Osteoblast (primary cell): ENCODE data around the gene ZER1. TPM values are rescaled to one million over a fixed set of nuclear protein-coding genes. Genes with fewer than 3 reads are reported as not detected.

ENCODE experiments used
- DNase-seq: peaks from one replicate; pipeline ENCODE4 v3.0.0; 2011; ENCODE audit warnings: low spot score, mixed read lengths; ENCODE audit not compliant: insufficient read length; ENCODE audit errors: missing footprints
- H2AFZ ChIP-seq: 2 replicates; pipeline ENCODE4 v1.6.0; 2011; ENCODE audit warnings: mild to moderate bottlenecking, low read length
- H3K27ac ChIP-seq: 2 replicates; pipeline ENCODE4 v1.5.1; 2011; ENCODE audit warnings: mild to moderate bottlenecking, low read depth, low read length, moderate library complexity
- H3K27me3 ChIP-seq: 2 replicates; pipeline ENCODE4 v1.6.0; 2012; ENCODE audit warnings: mild to moderate bottlenecking, control low read depth, inconsistent platforms, low read length, moderate library complexity; ENCODE audit not compliant: insufficient read depth
- H3K36me3 ChIP-seq: 2 replicates; pipeline ENCODE4 v1.5.1; 2011; ENCODE audit warnings: mild to moderate bottlenecking, low read length, control low read depth, moderate library complexity; ENCODE audit not compliant: insufficient read depth
- H3K4me1 ChIP-seq: 2 replicates; pipeline ENCODE4 v1.5.1; 2011; ENCODE audit warnings: mild to moderate bottlenecking, low read length, control low read depth, moderate library complexity; ENCODE audit not compliant: insufficient read depth
- H3K4me2 ChIP-seq: 2 replicates; pipeline ENCODE4 v1.6.0; 2011; ENCODE audit warnings: mild to moderate bottlenecking, low read length; ENCODE audit not compliant: insufficient read depth
- H3K4me3 ChIP-seq: fragments of 200-600 bp; sonication (generic); 3 replicates; pipeline ENCODE4 v1.5.1; 2012; ENCODE audit warnings: mild to moderate bottlenecking, low read length, inconsistent platforms; ENCODE audit not compliant: insufficient read depth
- H3K79me2 ChIP-seq: 2 replicates; pipeline ENCODE4 v1.6.0; 2012; ENCODE audit warnings: mild to moderate bottlenecking, low read length, control low read depth, inconsistent platforms; ENCODE audit not compliant: insufficient read depth
- H3K9me3 ChIP-seq: 2 replicates; pipeline ENCODE4 v1.5.1; 2011; ENCODE audit warnings: low read depth, low read length, control low read depth
- H4K20me1 ChIP-seq: 2 replicates; pipeline ENCODE4 v1.6.0; 2012; ENCODE audit warnings: mild to moderate bottlenecking, low read length, control low read depth; ENCODE audit not compliant: insufficient read depth
- total RNA-seq: library from RNA; depleted of rRNA; stranded (reverse); fragments of >200 nt; gene quantifications from 2 replicates; pipeline ENCODE4 v1.2.3, GENCODE V29; 2012
- TF ChIP-seq, protein P1 (sequence below): IDR thresholded peaks from 2 replicates; pipeline ENCODE4 v1.5.1; 2011; ENCODE audit warnings: mild to moderate bottlenecking, low read depth, low read length, moderate library complexity; ENCODE audit errors: extremely low read depth

ZER1 gene
- total RNA-seq, 1 donor = 26.4 TPM

DNA sequence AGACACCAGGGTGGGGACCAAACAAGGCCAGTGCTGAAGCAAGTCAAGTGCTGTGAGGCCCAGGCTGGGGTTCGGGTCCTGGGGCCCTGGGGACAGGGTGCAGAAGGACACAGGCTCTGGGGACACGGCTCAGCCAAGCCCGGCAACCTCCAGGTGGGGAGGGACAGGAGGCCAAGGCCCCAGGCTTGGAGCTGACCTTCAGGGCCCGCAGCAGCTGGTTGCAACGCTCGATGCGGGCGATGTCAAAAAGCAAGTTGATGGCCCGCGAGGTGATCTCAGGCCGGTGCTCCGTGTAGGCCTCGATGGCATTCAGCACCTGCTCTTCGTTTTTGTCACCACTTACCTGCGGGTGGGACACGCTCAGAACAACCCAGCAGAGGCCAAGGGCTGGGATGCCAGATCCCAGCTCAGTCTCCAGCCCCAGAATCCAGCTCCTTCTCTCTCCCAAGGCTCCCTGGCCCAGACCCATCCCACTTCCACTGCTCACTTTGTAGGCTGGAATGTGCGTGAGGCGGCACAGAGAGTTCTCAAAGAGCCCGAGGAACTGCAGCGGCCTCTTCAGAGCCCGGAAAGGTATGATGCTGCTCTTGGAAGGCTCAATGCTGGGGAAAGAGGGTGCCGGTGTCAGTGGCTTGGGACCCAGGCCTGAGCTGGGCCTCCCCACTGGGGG, 20.7 kb downstream of the ZER1 start:
- peak; percentile 61 for DNase-seq
- Histone ChIP-seq H3K36me3 (peaks cover 29% of the 10 kb centered on the region), H3K27me3 (no peaks in the 10 kb centered on the region), H3K79me2 (peaks cover 3% of the 10 kb centered on the region), H3K4me3 (no peak overlapping the region), H3K27ac (no peak overlapping the region), H2AFZ (no peak overlapping the region), H3K9me3 (no peaks in the 10 kb centered on the region), H3K4me2 (no peak overlapping the region), H3K4me1 (no peaks in the 10 kb centered on the region), H4K20me1 (peaks cover 11% of the 10 kb centered on the region)
- TF ChIP-seq, protein P1, sequence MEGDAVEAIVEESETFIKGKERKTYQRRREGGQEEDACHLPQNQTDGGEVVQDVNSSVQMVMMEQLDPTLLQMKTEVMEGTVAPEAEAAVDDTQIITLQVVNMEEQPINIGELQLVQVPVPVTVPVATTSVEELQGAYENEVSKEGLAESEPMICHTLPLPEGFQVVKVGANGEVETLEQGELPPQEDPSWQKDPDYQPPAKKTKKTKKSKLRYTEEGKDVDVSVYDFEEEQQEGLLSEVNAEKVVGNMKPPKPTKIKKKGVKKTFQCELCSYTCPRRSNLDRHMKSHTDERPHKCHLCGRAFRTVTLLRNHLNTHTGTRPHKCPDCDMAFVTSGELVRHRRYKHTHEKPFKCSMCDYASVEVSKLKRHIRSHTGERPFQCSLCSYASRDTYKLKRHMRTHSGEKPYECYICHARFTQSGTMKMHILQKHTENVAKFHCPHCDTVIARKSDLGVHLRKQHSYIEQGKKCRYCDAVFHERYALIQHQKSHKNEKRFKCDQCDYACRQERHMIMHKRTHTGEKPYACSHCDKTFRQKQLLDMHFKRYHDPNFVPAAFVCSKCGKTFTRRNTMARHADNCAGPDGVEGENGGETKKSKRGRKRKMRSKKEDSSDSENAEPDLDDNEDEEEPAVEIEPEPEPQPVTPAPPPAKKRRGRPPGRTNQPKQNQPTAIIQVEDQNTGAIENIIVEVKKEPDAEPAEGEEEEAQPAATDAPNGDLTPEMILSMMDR = no peak

DNA sequence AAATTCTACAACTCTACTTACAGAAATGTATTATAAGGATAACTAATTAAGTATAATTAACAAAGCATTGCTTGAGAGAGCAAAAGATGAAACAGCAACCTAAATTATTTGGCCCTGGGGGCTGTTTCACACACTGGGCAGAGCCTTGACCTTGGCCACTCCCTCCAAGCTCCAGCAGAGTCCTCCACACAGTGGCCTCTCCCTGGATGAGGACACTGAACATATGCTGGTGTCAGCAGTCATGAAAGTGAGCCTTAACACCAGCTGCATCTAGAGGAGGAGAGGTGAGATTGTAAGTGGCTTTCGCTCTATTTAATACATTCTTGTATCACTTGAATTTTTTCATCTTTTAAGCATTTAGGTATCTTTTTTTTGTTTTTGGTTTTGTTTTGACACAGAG, 24.5 kb downstream of the ZER1 start:
- no peak for DNase-seq
- Histone ChIP-seq H3K79me2 (no peaks in the 10 kb centered on the region), H3K9me3 (no peaks in the 10 kb centered on the region), H3K36me3 (peaks cover 12% of the 10 kb centered on the region), H3K4me1 (no peaks in the 10 kb centered on the region), H3K4me3 (no peak overlapping the region), H3K27me3 (no peaks in the 10 kb centered on the region), H4K20me1 (no peaks in the 10 kb centered on the region), H3K27ac (no peak overlapping the region), H3K4me2 (no peak overlapping the region), H2AFZ (no peak overlapping the region)
- TF ChIP-seq, protein P1 = no peak

DNA sequence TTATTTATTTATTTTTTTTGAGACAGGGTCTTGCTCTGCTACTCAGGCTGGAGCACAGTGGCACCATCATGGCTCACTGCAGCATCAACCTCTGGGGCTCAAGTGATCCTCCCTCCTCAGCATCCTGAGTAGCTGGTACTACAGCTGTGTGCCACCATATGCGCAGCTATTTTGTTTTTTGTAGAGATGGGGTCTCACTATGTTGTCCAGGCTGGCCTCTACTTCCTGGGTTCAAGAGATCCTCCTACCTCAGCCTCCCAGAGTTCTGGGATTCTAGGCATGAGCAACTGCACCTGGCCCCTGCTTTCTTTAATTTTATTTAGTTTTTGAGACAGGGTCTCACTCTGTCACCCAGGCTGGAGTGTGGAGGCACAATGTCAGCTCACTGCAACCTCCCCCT, 28.3 kb downstream of the ZER1 start:
- no peak overlapping the region for H3K27ac ChIP-seq
- DNase-seq = no peak
- no peaks in the 10 kb centered on the region for H3K27me3 ChIP-seq
- no peaks in the 10 kb centered on the region for H3K4me1 ChIP-seq
- no peak overlapping the region for H3K4me2 ChIP-seq
- TF ChIP-seq, protein P1 = no peak
- H2AFZ ChIP-seq = no peak overlapping the region
- no peaks in the 10 kb centered on the region for H3K9me3 ChIP-seq
- peaks cover 12% of the 10 kb centered on the region for H3K36me3 ChIP-seq
- H3K4me3 ChIP-seq = no peak overlapping the region
- no peaks in the 10 kb centered on the region for H4K20me1 ChIP-seq
- no peaks in the 10 kb centered on the region for H3K79me2 ChIP-seq

DNA sequence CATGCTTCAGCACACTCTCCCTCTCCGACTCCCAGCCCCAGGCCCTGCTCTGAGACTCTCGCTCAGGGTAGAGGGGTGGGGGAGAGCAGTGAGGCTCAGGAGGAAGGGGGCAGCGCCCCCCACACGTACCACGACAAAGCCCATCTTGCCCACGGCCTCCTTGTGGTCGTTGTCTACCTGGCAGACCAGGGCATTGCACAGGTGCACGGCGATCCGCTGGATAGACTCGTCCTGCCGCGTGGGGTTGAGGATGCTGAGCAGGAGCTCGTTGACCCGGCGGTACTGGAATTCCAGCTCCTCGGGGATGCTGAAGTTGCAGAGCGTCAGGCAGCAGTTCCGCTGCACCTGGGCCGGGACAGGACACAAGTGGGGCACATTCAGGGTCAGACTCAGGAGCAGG, 29.3 kb downstream of the ZER1 start:
- H4K20me1 ChIP-seq = no peaks in the 10 kb centered on the region
- H3K36me3 ChIP-seq = peaks cover 12% of the 10 kb centered on the region
- no peaks in the 10 kb centered on the region for H3K4me1 ChIP-seq
- no peak overlapping the region for H3K4me3 ChIP-seq
- no peaks in the 10 kb centered on the region for H3K27me3 ChIP-seq
- no peaks in the 10 kb centered on the region for H3K9me3 ChIP-seq
- no peak overlapping the region for H2AFZ ChIP-seq
- H3K79me2 ChIP-seq = no peaks in the 10 kb centered on the region
- TF ChIP-seq, protein P1 = no peak
- H3K4me2 ChIP-seq = no peak overlapping the region
- no peak overlapping the region for H3K27ac ChIP-seq
- DNase-seq = no peak
